LNCAP (cell line): ENCODE measurements around the gene ANTKMT.

Source experiments
- CTCF ChIP-seq: fragments of 450-650 bp; IDR thresholded peaks from 2 replicates; pipeline ENCODE4 v1.5.1; 2017; ENCODE audit warnings: mild to moderate bottlenecking

The ANTKMT gene

GRCh38 chr16:729768-730665 lies 9.1 kb downstream of the ANTKMT start:
- no peak for TF ChIP-seq CTCF

GRCh38 chr16:730666-731509 lies 9.9 kb downstream of the ANTKMT start:
- no peak for TF ChIP-seq CTCF

- TF ChIP-seq CTCF, result no peak
Measured at GRCh38 chr16:732332-732731, 11.4 kb downstream of the ANTKMT start.

- no peak for TF ChIP-seq CTCF
Measured at GRCh38 chr16:732936-733335, 12.0 kb downstream of the ANTKMT start.

- TF ChIP-seq CTCF, result no peak
Measured at GRCh38 chr16:733382-734207, 12.6 kb downstream of the ANTKMT start.

- TF ChIP-seq CTCF, result no peak
Measured at GRCh38 chr16:734208-734980, 13.4 kb downstream of the ANTKMT start.
